B cell (primary cell): Measurements from ENCODE around the gene POFUT2. TPM values are rescaled to one million over a fixed set of nuclear protein-coding genes. Genes with fewer than 3 reads are reported as not detected.
A peak's percentile ranks its signal among the peaks of the same experiment; 100 is the strongest.

ENCODE experiments used
- ATAC-seq: fragments of 200-7000 bp; cut with Tn5 transposase; one replicate; pipeline ENCODE4 v1.10.0; 2021; ENCODE audit warnings: low read depth, mild to moderate bottlenecking, moderate number of reproducible peaks, moderate library complexity
- CTCF ChIA-PET: fragments of 350-600 bp; sonication (Branson Sonifier 250); formaldehyde crosslinking; loops from one replicate; lab custom pipeline; 2021; ENCODE audit warnings: antibody characterized with exemption, inconsistent platforms; lab: Charles Lee
- POLR2A ChIA-PET: fragments of 350-600 bp; sonication (Branson Sonifier 250); formaldehyde crosslinking; loops from one replicate; lab custom pipeline; 2021; ENCODE audit warnings: antibody characterized with exemption; lab: Charles Lee
- DNase-seq: peaks from one replicate; pipeline ENCODE4 v3.0.0; 2013
- H2AFZ ChIP-seq: 2 replicates; pipeline ENCODE4 v1.6.1; 2012; ENCODE audit warnings: mild to moderate bottlenecking, low read depth, low read length; ENCODE audit not compliant: insufficient read depth, poor library complexity, severe bottlenecking
- H3K27ac ChIP-seq, 2 donors: 1 replicate in 1 of 2; 2 replicates in 1 of 2; pipeline ENCODE4 v1.5.1; 2012 to 2013; ENCODE audit warnings: low read length in 2 of 2, mild to moderate bottlenecking in 2 of 2, moderate library complexity in 1 of 2
- H3K27me3 ChIP-seq, 4 experiments: fragments of 200-600 bp in 1 of 4; sonication (generic) in 1 of 4; replicated peaks in 1 of 4; 1 replicate in 2 of 4; 2 replicates in 2 of 4; pipeline versions ENCODE4 v1.6.1 to v1.7.0; 2013 to 2016; ENCODE audit warnings: low read length in 3 of 4, mild to moderate bottlenecking in 2 of 4, mixed read lengths in 1 of 4, moderate library complexity in 1 of 4; ENCODE audit not compliant: insufficient read depth in 4 of 4, control insufficient read depth in 3 of 4; ENCODE audit errors: control extremely low read depth in 1 of 4
- H3K36me3 ChIP-seq, 2 experiments: replicated peaks in 1 of 2; 1 replicate in 1 of 2; 2 replicates in 1 of 2; pipeline versions ENCODE4 v1.6.1 to v1.7.1; 2013; ENCODE audit warnings: low read length in 1 of 2; ENCODE audit not compliant: insufficient read depth in 2 of 2, control insufficient read depth in 1 of 2; ENCODE audit errors: control extremely low read depth in 1 of 2, extremely low read depth in 1 of 2
- H3K4me1 ChIP-seq, 2 donors: fragments of 200-600 bp in 1 of 2; sonication (generic) in 1 of 2; 1 replicate in 1 of 2; 2 replicates in 1 of 2; pipeline versions ENCODE4 v1.5.1 to v1.6.1; 2013 to 2017; ENCODE audit warnings: low read length in 2 of 2; ENCODE audit not compliant: control insufficient read depth in 2 of 2, insufficient read depth in 2 of 2
- H3K4me2 ChIP-seq: replicated peaks from 2 replicates; pipeline ENCODE3; 2012; ENCODE audit warnings: mild to moderate bottlenecking, low read depth, low read length; ENCODE audit not compliant: poor library complexity, severe bottlenecking
- H3K4me3 ChIP-seq, 5 experiments: fragments of 200-600 bp in 1 of 5; sonication (generic) in 1 of 5; 1 replicate in 3 of 5; 2 replicates in 2 of 5; pipeline versions ENCODE4 v1.5.1 to v1.7.0; 2011 to 2016; ENCODE audit warnings: low read length in 4 of 5, mild to moderate bottlenecking in 4 of 5, low read depth in 2 of 5, control low read depth in 1 of 5, moderate library complexity in 1 of 5; ENCODE audit not compliant: insufficient read depth in 1 of 5; ENCODE audit errors: control extremely low read depth in 1 of 5, extremely low read depth in 1 of 5
- H3K79me2 ChIP-seq: fragments of 200-600 bp; sonication (generic); one replicate; pipeline ENCODE4 v1.6.0; 2016; ENCODE audit warnings: low read length; ENCODE audit not compliant: control insufficient read depth, insufficient read depth
- H3K9ac ChIP-seq: fragments of 200-600 bp; sonication (generic); 2 replicates; pipeline ENCODE4 v1.6.1; 2017; ENCODE audit warnings: mild to moderate bottlenecking, low read length, moderate library complexity
- H3K9me3 ChIP-seq, 3 donors: one replicate each; pipeline versions ENCODE4 v1.6.1 to v1.7.1; 2013; ENCODE audit warnings: low read length in 2 of 3; ENCODE audit not compliant: control insufficient read depth in 2 of 3, insufficient read depth in 1 of 3; ENCODE audit errors: control extremely low read depth in 1 of 3
- H4K20me1 ChIP-seq: 2 replicates; pipeline ENCODE4 v1.6.0; 2012; ENCODE audit warnings: mild to moderate bottlenecking, low read length; ENCODE audit not compliant: insufficient read depth, control insufficient read depth, poor library complexity, severe bottlenecking
- H3K27ac Mint-ChIP-seq: one replicate; pipeline ENCODE4 v1.8.0; 2021; ENCODE audit warnings: mixed read lengths
- H3K27me3 Mint-ChIP-seq: one replicate; pipeline ENCODE4 v1.8.0; 2021; ENCODE audit warnings: mixed read lengths
- H3K4me1 Mint-ChIP-seq: one replicate; pipeline ENCODE4 v1.8.0; 2021; ENCODE audit warnings: mixed read lengths
- H3K4me3 Mint-ChIP-seq: one replicate; pipeline ENCODE4 v1.8.0; 2021; ENCODE audit warnings: mixed read lengths
- H3K9me3 Mint-ChIP-seq: one replicate; pipeline ENCODE4 v1.8.0; 2022; ENCODE audit warnings: mixed read lengths; ENCODE audit not compliant: insufficient read depth
- EZH2 ChIP-seq: IDR thresholded peaks from 2 replicates; pipeline ENCODE4 v1.6.1; 2012; ENCODE audit warnings: borderline replicate concordance, low read depth, mild to moderate bottlenecking, moderate library complexity, low read length; ENCODE audit not compliant: insufficient read depth, poor library complexity, severe bottlenecking
- WGBS: methylation state at CpG from one replicate; pipeline ENCODE4 v1.1.5; 2013; ENCODE audit warnings: missing lambda C conversion rate; ENCODE audit not compliant: insufficient coverage; 5-methylcytosine and 5-hydroxymethylcytosine counted together
- intact Hi-C: fragments of 100-400 bp; cut with micrococcal nuclease; formaldehyde crosslinking; loops from one replicate; pipeline ENCODE4 v1.10.0; 2022
- polyA plus RNA-seq: library from polyadenylated mRNA; depleted of rRNA; stranded (reverse); fragments of >200 nt; gene quantifications from 2 replicates; pipeline ENCODE4 v1.2.3, GENCODE V29; 2012
- total RNA-seq, 2 donors: library from RNA; stranded (reverse); fragments of 120-200 nt in 1 of 2; gene quantifications; 1 replicate in 1 of 2; 2 replicates in 1 of 2; pipeline versions ENCODE4 v1.2.3 to v1.2.4, GENCODE V29; 2013 to 2022
- TF ChIP-seq, protein P1 (sequence below): fragments of 200-600 bp; IDR thresholded peaks from one replicate; pipeline ENCODE4 v1.8.0; 2022; ENCODE audit warnings: antibody characterized with exemption, mild to moderate bottlenecking

Gene POFUT2
- total and polyA plus RNA-seq, 2 donors (not counting 1 experiment from before 2014, with no cell fraction given) = 38.3 to 41.8 TPM

DNA sequence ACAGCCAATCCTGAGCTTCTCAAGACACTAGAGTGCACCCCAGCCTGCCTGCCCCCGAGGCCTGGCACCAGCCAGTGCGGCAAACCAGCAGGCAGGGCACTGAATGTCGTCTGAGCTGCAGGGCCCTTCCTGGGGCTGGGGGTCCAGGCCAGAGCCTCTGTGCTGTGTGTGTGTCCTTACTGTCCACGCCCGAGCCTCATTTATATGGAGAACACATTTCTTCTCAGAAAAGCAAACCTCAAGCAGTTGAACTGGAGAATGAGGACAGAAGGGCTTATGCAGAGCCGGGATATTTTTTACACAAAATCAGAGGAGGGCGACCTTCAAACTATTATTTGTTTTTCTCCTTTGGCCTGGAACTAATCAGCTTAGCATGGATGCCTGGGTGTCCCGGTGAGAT lies 52.7 kb downstream of the POFUT2 start:
- H3K9ac ChIP-seq = no peak overlapping the region
- no peak for TF ChIP-seq EZH2
- TF ChIP-seq, protein P1, sequence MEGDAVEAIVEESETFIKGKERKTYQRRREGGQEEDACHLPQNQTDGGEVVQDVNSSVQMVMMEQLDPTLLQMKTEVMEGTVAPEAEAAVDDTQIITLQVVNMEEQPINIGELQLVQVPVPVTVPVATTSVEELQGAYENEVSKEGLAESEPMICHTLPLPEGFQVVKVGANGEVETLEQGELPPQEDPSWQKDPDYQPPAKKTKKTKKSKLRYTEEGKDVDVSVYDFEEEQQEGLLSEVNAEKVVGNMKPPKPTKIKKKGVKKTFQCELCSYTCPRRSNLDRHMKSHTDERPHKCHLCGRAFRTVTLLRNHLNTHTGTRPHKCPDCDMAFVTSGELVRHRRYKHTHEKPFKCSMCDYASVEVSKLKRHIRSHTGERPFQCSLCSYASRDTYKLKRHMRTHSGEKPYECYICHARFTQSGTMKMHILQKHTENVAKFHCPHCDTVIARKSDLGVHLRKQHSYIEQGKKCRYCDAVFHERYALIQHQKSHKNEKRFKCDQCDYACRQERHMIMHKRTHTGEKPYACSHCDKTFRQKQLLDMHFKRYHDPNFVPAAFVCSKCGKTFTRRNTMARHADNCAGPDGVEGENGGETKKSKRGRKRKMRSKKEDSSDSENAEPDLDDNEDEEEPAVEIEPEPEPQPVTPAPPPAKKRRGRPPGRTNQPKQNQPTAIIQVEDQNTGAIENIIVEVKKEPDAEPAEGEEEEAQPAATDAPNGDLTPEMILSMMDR = no peak
- CTCF ChIA-PET = no interaction called here
- H3K79me2 ChIP-seq = no peaks in the 10 kb centered on the region
- no peaks in the 10 kb centered on the region for H3K9me3 ChIP-seq
- H3K36me3 ChIP-seq = no peaks in the 10 kb centered on the region
- H3K4me3 ChIP-seq = no peak overlapping the region
- no peaks in the 10 kb centered on the region for H4K20me1 ChIP-seq
- intact Hi-C loops = no loop called here
- no peak overlapping the region for H3K4me2 ChIP-seq
- H3K27me3 ChIP-seq = peaks cover 0 to 19% (median 2%) of the 10 kb centered on the region in 4 experiments
- H2AFZ ChIP-seq = no peak overlapping the region
- POLR2A ChIA-PET = no interaction called here
- peaks cover 34% of the 10 kb centered on the region for H3K27me3 Mint-ChIP-seq
- ATAC-seq = no peak
- no peak for DNase-seq
- H3K4me3 Mint-ChIP-seq = no peak overlapping the region
- H3K27ac Mint-ChIP-seq = no peak overlapping the region
- no peaks in the 10 kb centered on the region for H3K4me1 ChIP-seq
- H3K4me1 Mint-ChIP-seq = no peaks in the 10 kb centered on the region
- no peaks in the 10 kb centered on the region for H3K9me3 Mint-ChIP-seq
- H3K27ac ChIP-seq = no peak overlapping the region
- 75% methylated on average over 3 of the region's 8 CpGs for WGBS

- ChIA-PET CTCF (interaction anchor here (0.8 kb wide), 1 partner anchor 37 kb away, joined by 3 read pairs; no protein-coding TSS in a partner anchor), POLR2A (no interaction called here)
- Histone ChIP-seq H3K4me2 (no peak overlapping the region), H3K27ac (no peak overlapping the region), H3K9ac (no peak overlapping the region), H3K36me3 (no peaks in the 10 kb centered on the region), H4K20me1 (no peaks in the 10 kb centered on the region), H3K27me3 (peaks cover 0 to 19% (median 2%) of the 10 kb centered on the region in 4 experiments), H2AFZ (no peak overlapping the region), H3K4me3 (peak overlapping the region in 2 of 5 experiments; percentile 4 to 11), H3K4me1 (no peaks in the 10 kb centered on the region), H3K9me3 (no peaks in the 10 kb centered on the region), H3K79me2 (no peaks in the 10 kb centered on the region)
- Mint-ChIP-seq H3K4me3 (no peak overlapping the region), H3K4me1 (no peaks in the 10 kb centered on the region), H3K27ac (no peak overlapping the region), H3K9me3 (no peaks in the 10 kb centered on the region), H3K27me3 (peaks cover 30% of the 10 kb centered on the region)
- WGBS = 79% methylated on average over 28 of the region's 28 CpGs
- DNase-seq = no peak
- TF ChIP-seq, protein P1 = no peak
- TF ChIP-seq EZH2 = no peak
- intact Hi-C loops = no loop called here
- no peak for ATAC-seq
Observed at GRCh38 chr21:45234127-45234526, 53.6 kb downstream of the POFUT2 start.
